22Rv1 (cell line): ENCODE data around the gene SSR4.

ENCODE experiments used
- ZFX ChIP-seq: fragments of 450-650 bp; IDR thresholded peaks from 2 replicates; pipeline ENCODE4 v1.6.1; 2017; ENCODE audit warnings: antibody characterized with exemption, borderline replicate concordance
- TF ChIP-seq, protein P1 (sequence below): fragments of 450-650 bp; IDR thresholded peaks from 2 replicates; pipeline ENCODE4 v1.5.1; 2017; ENCODE audit warnings: mild to moderate bottlenecking

DNA sequence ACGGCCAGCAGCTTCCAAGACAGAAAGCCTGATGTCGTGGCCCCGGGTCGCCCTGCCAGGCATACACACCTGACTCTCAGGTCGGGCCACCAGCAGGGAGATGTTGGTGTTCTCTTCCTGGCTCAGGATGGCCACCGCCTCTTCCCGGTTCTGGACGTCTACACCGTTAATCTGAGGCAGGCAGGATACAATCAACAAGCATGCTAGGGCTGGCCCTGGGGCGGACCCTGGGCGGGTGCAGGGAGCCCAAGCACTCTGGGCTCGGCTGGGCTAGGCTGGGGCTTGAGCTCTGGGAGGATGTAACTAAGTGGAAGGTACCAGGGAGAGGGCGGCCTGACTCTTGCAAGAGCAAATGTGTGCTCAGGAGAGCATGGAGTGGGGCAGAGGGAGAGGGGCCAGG is 11.0 kb downstream of the SSR4 start:
- TF ChIP-seq, protein P1, sequence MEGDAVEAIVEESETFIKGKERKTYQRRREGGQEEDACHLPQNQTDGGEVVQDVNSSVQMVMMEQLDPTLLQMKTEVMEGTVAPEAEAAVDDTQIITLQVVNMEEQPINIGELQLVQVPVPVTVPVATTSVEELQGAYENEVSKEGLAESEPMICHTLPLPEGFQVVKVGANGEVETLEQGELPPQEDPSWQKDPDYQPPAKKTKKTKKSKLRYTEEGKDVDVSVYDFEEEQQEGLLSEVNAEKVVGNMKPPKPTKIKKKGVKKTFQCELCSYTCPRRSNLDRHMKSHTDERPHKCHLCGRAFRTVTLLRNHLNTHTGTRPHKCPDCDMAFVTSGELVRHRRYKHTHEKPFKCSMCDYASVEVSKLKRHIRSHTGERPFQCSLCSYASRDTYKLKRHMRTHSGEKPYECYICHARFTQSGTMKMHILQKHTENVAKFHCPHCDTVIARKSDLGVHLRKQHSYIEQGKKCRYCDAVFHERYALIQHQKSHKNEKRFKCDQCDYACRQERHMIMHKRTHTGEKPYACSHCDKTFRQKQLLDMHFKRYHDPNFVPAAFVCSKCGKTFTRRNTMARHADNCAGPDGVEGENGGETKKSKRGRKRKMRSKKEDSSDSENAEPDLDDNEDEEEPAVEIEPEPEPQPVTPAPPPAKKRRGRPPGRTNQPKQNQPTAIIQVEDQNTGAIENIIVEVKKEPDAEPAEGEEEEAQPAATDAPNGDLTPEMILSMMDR, result no peak
- no peak for TF ChIP-seq ZFX
